Measurements from ENCODE around the gene RPH3AL. TPM values are rescaled to one million over a fixed set of nuclear protein-coding genes. Genes with fewer than 3 reads are reported as not detected.

RPH3AL gene
- total RNA-seq, 4 donors from 2014 or later, result 6.3 to 14.4 (median 10.8) TPM

- Histone ChIP-seq H3K4me1 (no peaks in the 10 kb centered on the region), H3K4me3 (no peak overlapping the region), H3K36me3 (no peaks in the 10 kb centered on the region), H3K9me3 (no peaks in the 10 kb centered on the region), H3K27ac (no peak overlapping the region), H3K27me3 (no peaks in the 10 kb centered on the region)
- DNase-seq (no peak), ATAC-seq (no peak)
- in situ Hi-C loops (cut with MboI; ENCODE audit: low sequenced_read_pairs in 4 of 4) (no loop called here), intact Hi-C loops (cut with DNase I; ENCODE audit: low total_unique reads) (no loop called here)
- no peak for TF ChIP-seq POLR2A (IDR thresholded peaks at IDR 0.05)
- TF ChIP-seq CTCF (IDR thresholded peaks at IDR 0.05 in 4 of 5, conservative IDR thresholded peaks at IDR 0.05 in 1 of 5), result no peak
Observed at GRCh38 chr17:222172-222571, 130.4 kb downstream of the RPH3AL start.

GRCh38 chr17:219696-220095 is 132.9 kb downstream of the RPH3AL start:
- TF ChIP-seq CTCF (IDR thresholded peaks at IDR 0.05 in 4 of 5, conservative IDR thresholded peaks at IDR 0.05 in 1 of 5), result no peak
- TF ChIP-seq POLR2A (IDR thresholded peaks at IDR 0.05), result no peak
- no peaks in the 10 kb centered on the region for H3K9me3 ChIP-seq
- no peaks in the 10 kb centered on the region for H3K4me1 ChIP-seq
- H3K36me3 ChIP-seq, result no peaks in the 10 kb centered on the region
- in situ Hi-C loops (cut with MboI; ENCODE audit: low sequenced_read_pairs in 4 of 4), result no loop called here
- H3K27ac ChIP-seq, result no peak overlapping the region
- H3K27me3 ChIP-seq, result no peaks in the 10 kb centered on the region
- no peak for ATAC-seq
- no peak for DNase-seq
- H3K4me3 ChIP-seq, result no peak overlapping the region
- intact Hi-C loops (cut with DNase I; ENCODE audit: low total_unique reads), result no loop called here

GRCh38 chr17:218432-219110 is 134.0 kb downstream of the RPH3AL start:
- no peaks in the 10 kb centered on the region for H3K4me1 ChIP-seq
- no peak overlapping the region for H3K27ac ChIP-seq
- intact Hi-C loops (cut with DNase I; ENCODE audit: low total_unique reads) (no loop called here), in situ Hi-C loops (cut with MboI; ENCODE audit: low sequenced_read_pairs in 4 of 4) (no loop called here)
- no peaks in the 10 kb centered on the region for H3K9me3 ChIP-seq
- no peak for DNase-seq
- no peak for ATAC-seq
- H3K27me3 ChIP-seq, result no peaks in the 10 kb centered on the region
- TF ChIP-seq CTCF (IDR thresholded peaks at IDR 0.05 in 4 of 5, conservative IDR thresholded peaks at IDR 0.05 in 1 of 5) (no peak), POLR2A (IDR thresholded peaks at IDR 0.05) (no peak)
- H3K36me3 ChIP-seq, result no peaks in the 10 kb centered on the region
- no peak overlapping the region for H3K4me3 ChIP-seq

- H3K27ac ChIP-seq, result peak overlapping the region in 1 of 4 donors; percentile 81
- no peaks in the 10 kb centered on the region for H3K9me3 ChIP-seq
- H3K27me3 ChIP-seq, result no peaks in the 10 kb centered on the region
- DNase-seq (no peak), ATAC-seq (no peak)
- in situ Hi-C loops (cut with MboI; ENCODE audit: low sequenced_read_pairs in 4 of 4), result no loop called here
- intact Hi-C loops (cut with DNase I; ENCODE audit: low total_unique reads), result no loop called here
- no peak overlapping the region for H3K4me3 ChIP-seq
- H3K4me1 ChIP-seq, result no peaks in the 10 kb centered on the region
- H3K36me3 ChIP-seq, result no peaks in the 10 kb centered on the region
- TF ChIP-seq CTCF (IDR thresholded peaks at IDR 0.05 in 4 of 5, conservative IDR thresholded peaks at IDR 0.05 in 1 of 5) (no peak), POLR2A (IDR thresholded peaks at IDR 0.05) (no peak)
Observed at GRCh38 chr17:216625-217024, 136.0 kb downstream of the RPH3AL start.

Data from gastrocnemius medialis (tissue), 4 donors.